Esophagus (tissue), 2 donors: Measurements from ENCODE around the gene TAS1R1. TPM values are rescaled to one million over a fixed set of nuclear protein-coding genes. Genes with fewer than 3 reads are reported as not detected.
A peak's percentile ranks its signal among the peaks of the same experiment; 100 is the strongest.

ENCODE experiments used
- H3K27ac ChIP-seq, 2 donors: one replicate each; pipeline ENCODE4 v1.5.1; 2013; ENCODE audit warnings: low read depth in 2 of 2, mild to moderate bottlenecking in 2 of 2, inconsistent platforms in 1 of 2, low read length in 1 of 2, moderate library complexity in 1 of 2
- H3K27me3 ChIP-seq, 2 donors: one replicate each; pipeline ENCODE4 v1.6.1; 2013; ENCODE audit warnings: low read length in 2 of 2, control low read depth in 1 of 2, mild to moderate bottlenecking in 1 of 2; ENCODE audit not compliant: insufficient read depth in 2 of 2, control insufficient read depth in 1 of 2
- H3K36me3 ChIP-seq, 2 donors: one replicate each; pipeline ENCODE4 v1.6.1; 2013; ENCODE audit warnings: low read length in 1 of 2; ENCODE audit not compliant: control insufficient read depth in 2 of 2, insufficient read depth in 2 of 2
- H3K4me1 ChIP-seq, 2 donors: one replicate each; pipeline ENCODE4 v1.6.1; 2013; ENCODE audit warnings: low read length in 1 of 2; ENCODE audit not compliant: control insufficient read depth in 2 of 2, insufficient read depth in 2 of 2
- H3K4me3 ChIP-seq, 2 donors: one replicate each; pipeline ENCODE4 v1.5.1; 2013; ENCODE audit warnings: low read length in 2 of 2, mild to moderate bottlenecking in 2 of 2, low read depth in 1 of 2, moderate library complexity in 1 of 2
- H3K9me3 ChIP-seq, 2 donors: one replicate each; pipeline ENCODE4 v1.6.1; 2013; ENCODE audit warnings: mild to moderate bottlenecking in 2 of 2, low read depth in 1 of 2, low read length in 1 of 2, moderate library complexity in 1 of 2; ENCODE audit not compliant: control insufficient read depth in 2 of 2, insufficient read depth in 1 of 2
- WGBS, 2 donors: extraction: QIAGEN DNeasy Blood & Tissue Kit; methylation state at CpG; one replicate each; pipeline ENCODE4 v1.1.7; 2013; 5-methylcytosine and 5-hydroxymethylcytosine counted together
- polyA plus RNA-seq, 2 donors: library from polyadenylated mRNA; stranded (reverse); fragments of 200-250 nt; gene quantifications; one replicate each; pipeline ENCODE4 v1.2.3, GENCODE V29; 2013
- donor health status: healthy with polysubstance abuse.
- donor health status: Bipolar disorder and iron deficiency.

Gene TAS1R1
- polyA plus RNA-seq, 2 donors = 0.02 to 0.04 TPM

DNA sequence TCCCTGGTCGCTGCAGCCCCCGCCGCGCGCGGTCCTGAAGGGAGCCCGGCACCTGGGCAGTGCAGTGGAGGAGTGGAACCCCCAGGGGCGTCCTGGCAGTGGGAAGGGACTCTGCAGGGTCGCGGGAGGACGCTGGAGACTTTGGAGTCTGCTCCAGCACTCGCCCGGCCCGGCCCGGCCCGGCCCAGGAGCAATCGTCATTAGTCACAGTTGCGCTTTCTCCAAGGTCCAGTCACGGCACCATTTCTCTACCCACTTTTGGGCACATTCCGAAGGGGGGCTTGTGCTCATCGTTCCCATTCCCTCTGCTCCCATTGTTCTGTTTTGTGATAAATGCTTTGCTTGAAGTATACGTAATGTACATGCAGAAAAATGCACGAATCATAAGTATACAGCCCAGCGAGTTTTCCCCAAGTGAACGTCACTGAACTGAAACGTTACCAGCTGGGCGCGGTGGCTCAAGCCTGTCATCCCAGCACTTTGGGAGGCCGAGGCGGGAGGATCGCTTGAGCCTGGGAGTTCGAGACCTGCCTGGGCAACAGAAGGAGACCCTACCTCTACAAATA, 70.6 kb downstream of the TAS1R1 start:
- Histone ChIP-seq H3K4me3 (peak overlapping the region; percentile 60 to 91), H3K27ac (peak overlapping the region; percentile 92 to 93), H3K36me3 (peaks cover 2 to 41% of the 10 kb centered on the region in 2 donors), H3K9me3 (no peaks in the 10 kb centered on the region), H3K4me1 (no peaks in the 10 kb centered on the region), H3K27me3 (no peaks in the 10 kb centered on the region)
- 3 to 4% methylated on average over 31 to 32 of the region's 32 CpGs for WGBS, 2 donors

GRCh38 chr1:6627031-6627430, 71.9 kb downstream of the TAS1R1 start:
- H3K4me1 ChIP-seq = no peaks in the 10 kb centered on the region

DNA sequence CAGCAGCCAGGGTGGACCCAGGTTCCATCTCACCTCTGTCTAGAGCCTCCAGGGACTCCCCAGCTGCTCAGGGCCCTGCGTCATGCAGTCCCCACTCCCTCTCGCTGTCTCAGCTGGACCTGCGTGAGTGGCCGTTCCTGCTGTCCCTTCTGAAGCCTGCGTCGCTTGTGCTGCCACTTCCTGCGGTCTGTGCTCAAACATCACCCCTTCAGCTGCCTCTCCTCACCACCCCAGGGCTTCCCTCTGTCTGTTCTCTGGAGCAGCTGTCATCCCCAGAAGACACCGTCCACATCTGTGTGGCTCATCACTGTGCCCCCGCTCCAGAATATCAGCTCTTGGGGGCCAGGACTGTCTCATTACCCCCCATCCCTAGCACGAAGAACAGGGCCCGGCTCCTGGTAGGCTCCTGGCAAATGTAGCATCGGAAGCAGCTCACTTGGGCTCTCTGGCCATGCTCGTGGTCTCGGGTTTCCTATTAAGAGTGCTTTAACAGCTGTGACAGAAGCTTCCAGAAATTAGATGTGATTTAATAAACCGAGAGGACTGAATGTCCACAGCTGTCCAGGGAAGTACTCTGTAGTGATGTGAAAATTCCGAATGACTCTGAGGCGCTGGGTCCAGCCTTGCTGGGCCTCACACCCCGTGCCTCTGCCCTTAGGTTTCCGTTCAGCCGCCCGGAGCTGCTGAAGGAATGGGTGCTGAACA, 72.9 kb downstream of the TAS1R1 start:
- Histone ChIP-seq H3K27ac (no peak overlapping the region), H3K4me3 (no peak overlapping the region), H3K9me3 (no peaks in the 10 kb centered on the region), H3K4me1 (peaks cover 0 to 2% of the 10 kb centered on the region in 2 donors), H3K36me3 (peaks cover 3 to 29% of the 10 kb centered on the region in 2 donors), H3K27me3 (no peaks in the 10 kb centered on the region)
- 90 to 94% methylated on average over 21 of the region's 21 CpGs for WGBS, 2 donors

More at GRCh38 chr1:6627031-6627430, 71.9 kb downstream of the TAS1R1 start:
- H3K27ac ChIP-seq = no peak overlapping the region
- no peaks in the 10 kb centered on the region for H3K27me3 ChIP-seq
- 92 to 95% methylated on average over 9 of the region's 9 CpGs for WGBS, 2 donors
- H3K36me3 ChIP-seq = peaks cover 2 to 28% of the 10 kb centered on the region in 2 donors
- no peaks in the 10 kb centered on the region for H3K9me3 ChIP-seq
- H3K4me3 ChIP-seq = no peak overlapping the region

GRCh38 chr1:6628971-6629479, 73.9 kb downstream of the TAS1R1 start:
- peaks cover 3 to 37% of the 10 kb centered on the region in 2 donors for H3K36me3 ChIP-seq

More at GRCh38 chr1:6628971-6629479, 73.9 kb downstream of the TAS1R1 start:
- Histone ChIP-seq H3K4me1 (peaks cover 0 to 2% of the 10 kb centered on the region in 2 donors), H3K27me3 (no peaks in the 10 kb centered on the region), H3K4me3 (no peak overlapping the region), H3K9me3 (no peaks in the 10 kb centered on the region), H3K27ac (no peak overlapping the region)
- 85 to 90% methylated on average over 5 to 12 of the region's 12 CpGs for WGBS, 2 donors

Other genes with a start within 250 kb of the TAS1R1 start
- gene ACOT7, start 161.5 kb upstream of the TAS1R1 start, polyA plus RNA-seq = 10 to 100 TPM; 12.3 to 39.7 TPM
- 10 to 100 TPM; 34.2 to 34.3 TPM for gene HES2, start 135.4 kb upstream of the TAS1R1 start, polyA plus RNA-seq
- gene ESPN, start 130.5 kb upstream of the TAS1R1 start, polyA plus RNA-seq = 10 to 100 TPM; 21.6 to 46.5 TPM
- gene TNFRSF25, start 89.1 kb upstream of the TAS1R1 start, polyA plus RNA-seq = 10 to 100 TPM; 23.9 to 53.9 TPM
- gene PLEKHG5, start 63.6 kb upstream of the TAS1R1 start, polyA plus RNA-seq = 10 to 100 TPM; 18.5 to 28.0 TPM
- 1 to 10 TPM; 3.8 to 5.7 TPM for gene NOL9, start 794 bp upstream of the TAS1R1 start, polyA plus RNA-seq
- gene ZBTB48, start 24.7 kb downstream of the TAS1R1 start, polyA plus RNA-seq = 10 to 100 TPM; 16.2 to 42.7 TPM
- gene KLHL21, start 47.6 kb downstream of the TAS1R1 start, polyA plus RNA-seq = 10 to 100 TPM; 20.5 to 22.3 TPM
- gene PHF13, start 58.4 kb downstream of the TAS1R1 start, polyA plus RNA-seq = 1 to 10 TPM; 8.4 to 9.0 TPM
- 10 to 100 TPM; 10.5 to 18.1 TPM for gene THAP3, start 69.6 kb downstream of the TAS1R1 start, polyA plus RNA-seq
- 10 to 100 TPM; 21.9 to 23.0 TPM for gene DNAJC11, start 146.5 kb downstream of the TAS1R1 start, polyA plus RNA-seq
- gene CAMTA1, start 230.1 kb downstream of the TAS1R1 start, polyA plus RNA-seq = 10 to 100 TPM; 61.1 to 75.0 TPM